Colonic mucosa (tissue), 4 donors: Measurements from ENCODE around the gene TTLL11. TPM values are rescaled to one million over a fixed set of nuclear protein-coding genes. Genes with fewer than 3 reads are reported as not detected.

ENCODE experiments used
- DNase-seq: peaks from one replicate; pipeline ENCODE4 v3.0.0-alpha.2; 2020
- H3K27ac ChIP-seq: fragments of 200-600 bp; one replicate; pipeline ENCODE4 v1.8.0; 2021
- H3K27me3 ChIP-seq: fragments of 200-600 bp; one replicate; pipeline ENCODE4 v1.8.0; 2021
- H3K36me3 ChIP-seq: fragments of 200-600 bp; one replicate; pipeline ENCODE4 v1.8.0; 2021
- H3K4me1 ChIP-seq: fragments of 200-600 bp; one replicate; pipeline ENCODE4 v1.8.0; 2021; ENCODE audit warnings: mild to moderate bottlenecking
- H3K4me3 ChIP-seq: fragments of 200-600 bp; one replicate; pipeline ENCODE4 v1.8.0; 2021
- H3K9ac ChIP-seq, 2 donors: one replicate each; pipeline ENCODE4 v1.7.0; 2013; ENCODE audit warnings: control low read depth in 2 of 2, low read depth in 2 of 2, low read length in 2 of 2
- H3K9me3 ChIP-seq: fragments of 200-600 bp; one replicate; pipeline ENCODE4 v1.8.0; 2021
- CTCF ChIP-seq: fragments of 200-600 bp; IDR thresholded peaks from one replicate; pipeline ENCODE4 v1.8.0; 2022; ENCODE audit warnings: antibody characterized with exemption, mild to moderate bottlenecking
- intact Hi-C: fragments of 100-400 bp; cut with DNase I; formaldehyde crosslinking; loops from one replicate; pipeline ENCODE4 v1.14.1; 2022
- total RNA-seq, 2 donors: library from RNA; stranded (reverse); fragmentation: NEBNext Ultra II Directional in 1 of 2; extraction: Animal tissue kit (Norgen Biotek cat#: 25700) in 1 of 2; gene quantifications; one replicate each; pipeline ENCODE4 v1.2.1, GENCODE V29; 2021
- donor health status: healthy.
- donor health status: DM: no; HTN: no; CAD: no.
- donor health status: DM: no; HTN: no; CAD: no.

The TTLL11 gene
- total RNA-seq, 2 donors from 2014 or later = 5.1 to 5.5 TPM

GRCh38 chr9:121929893-121930875 lies 162.9 kb downstream of the TTLL11 start:
- DNase-seq = no peak
- H3K36me3 ChIP-seq = no peaks in the 10 kb centered on the region
- intact Hi-C loops = no loop called here
- no peak overlapping the region for H3K4me3 ChIP-seq
- H3K27me3 ChIP-seq = no peaks in the 10 kb centered on the region
- H3K27ac ChIP-seq = no peak overlapping the region
- H3K9me3 ChIP-seq = no peaks in the 10 kb centered on the region
- no peak overlapping the region for H3K9ac ChIP-seq
- TF ChIP-seq CTCF = no peak
- H3K4me1 ChIP-seq = no peaks in the 10 kb centered on the region

- H3K9me3 ChIP-seq = no peaks in the 10 kb centered on the region
- intact Hi-C loops = no loop called here
- H3K4me1 ChIP-seq = no peaks in the 10 kb centered on the region
- H3K27me3 ChIP-seq = no peaks in the 10 kb centered on the region
- no peaks in the 10 kb centered on the region for H3K36me3 ChIP-seq
- H3K9ac ChIP-seq = no peak overlapping the region
- H3K27ac ChIP-seq = no peak overlapping the region
- TF ChIP-seq CTCF = no peak
- no peak for DNase-seq
- H3K4me3 ChIP-seq = no peak overlapping the region
Observed at GRCh38 chr9:121927636-121928035, 165.5 kb downstream of the TTLL11 start.

- intact Hi-C loops = no loop called here
- no peaks in the 10 kb centered on the region for H3K9me3 ChIP-seq
- no peak overlapping the region for H3K9ac ChIP-seq
- DNase-seq = no peak
- no peaks in the 10 kb centered on the region for H3K27me3 ChIP-seq
- no peak overlapping the region for H3K27ac ChIP-seq
- H3K4me1 ChIP-seq = no peaks in the 10 kb centered on the region
- no peak overlapping the region for H3K4me3 ChIP-seq
- TF ChIP-seq CTCF = no peak
- no peaks in the 10 kb centered on the region for H3K36me3 ChIP-seq
Observed at GRCh38 chr9:121927081-121927480, 166.0 kb downstream of the TTLL11 start.

GRCh38 chr9:121926351-121926801 lies 166.7 kb downstream of the TTLL11 start:
- Histone ChIP-seq H3K4me3 (no peak overlapping the region), H3K9me3 (no peaks in the 10 kb centered on the region), H3K27ac (no peak overlapping the region), H3K36me3 (no peaks in the 10 kb centered on the region), H3K27me3 (no peaks in the 10 kb centered on the region), H3K9ac (no peak overlapping the region), H3K4me1 (no peaks in the 10 kb centered on the region)
- intact Hi-C loops = no loop called here
- TF ChIP-seq CTCF = no peak
- DNase-seq = no peak

GRCh38 chr9:121925935-121926334 lies 167.2 kb downstream of the TTLL11 start:
- no peak for TF ChIP-seq CTCF
- no peak for DNase-seq

More at GRCh38 chr9:121925935-121926334, 167.2 kb downstream of the TTLL11 start:
- Histone ChIP-seq H3K36me3 (no peaks in the 10 kb centered on the region), H3K4me1 (no peaks in the 10 kb centered on the region), H3K9ac (no peak overlapping the region), H3K9me3 (no peaks in the 10 kb centered on the region), H3K4me3 (no peak overlapping the region), H3K27me3 (no peaks in the 10 kb centered on the region), H3K27ac (no peak overlapping the region)
- intact Hi-C loops = no loop called here
